CD4-positive, alpha-beta T cell (primary cell): ENCODE results near the gene DHCR7. TPM values are rescaled to one million over a fixed set of nuclear protein-coding genes. Genes with fewer than 3 reads are reported as not detected.

ENCODE experiments used
- ATAC-seq: fragments of 200-7000 bp; cut with Tn5 transposase; one replicate; pipeline ENCODE4 v1.10.0; 2022; ENCODE audit warnings: mild to moderate bottlenecking; ENCODE audit not compliant: poor library complexity
- CTCF ChIA-PET: fragments of 350-600 bp; sonication (Branson Sonifier 250); formaldehyde crosslinking; loops from one replicate; lab custom pipeline; 2021; ENCODE audit warnings: antibody characterized with exemption, inconsistent platforms; lab: Charles Lee
- POLR2A ChIA-PET: fragments of 350-600 bp; sonication (Branson Sonifier 250); formaldehyde crosslinking; loops from one replicate; lab custom pipeline; 2021; ENCODE audit warnings: antibody characterized with exemption, inconsistent platforms; lab: Charles Lee
- DNase-seq, 14 experiments: peaks; one replicate each; pipeline ENCODE4 v3.0.0-alpha.2; 2013 to 2020; ENCODE audit warnings: mixed read lengths in 2 of 14
- H3K27ac ChIP-seq, 2 donors: one replicate each; pipeline versions ENCODE4 v1.5.1 to v1.7.0; 2013; ENCODE audit warnings: low read length in 2 of 2, low read depth in 1 of 2, mild to moderate bottlenecking in 1 of 2
- H3K27me3 ChIP-seq, 2 experiments: 1 replicate in 1 of 2; 2 replicates in 1 of 2; pipeline versions ENCODE4 v1.6.1 to v1.7.0; 2013; ENCODE audit warnings: low read length in 2 of 2, control low read depth in 1 of 2, mild to moderate bottlenecking in 1 of 2, moderate library complexity in 1 of 2; ENCODE audit not compliant: insufficient read depth in 2 of 2, control insufficient read depth in 1 of 2
- H3K36me3 ChIP-seq: one replicate; pipeline ENCODE4 v1.6.1; 2013; ENCODE audit warnings: low read length, control low read depth; ENCODE audit not compliant: insufficient read depth
- H3K4me1 ChIP-seq: one replicate; pipeline ENCODE4 v1.6.1; 2013; ENCODE audit warnings: low read length, control low read depth; ENCODE audit not compliant: insufficient read depth
- H3K4me3 ChIP-seq: one replicate; pipeline ENCODE4 v1.5.1; 2013; ENCODE audit warnings: mild to moderate bottlenecking, low read length, moderate library complexity
- H3K9me3 ChIP-seq, 2 experiments: 1 replicate in 1 of 2; 2 replicates in 1 of 2; pipeline versions ENCODE4 v1.6.1 to v1.7.0; 2013; ENCODE audit warnings: low read length in 2 of 2, mild to moderate bottlenecking in 2 of 2, control low read depth in 1 of 2, moderate library complexity in 1 of 2; ENCODE audit not compliant: control insufficient read depth in 1 of 2, insufficient read depth in 1 of 2
- H3K27ac Mint-ChIP-seq: one replicate; pipeline ENCODE4 v1.8.0; 2020; ENCODE audit warnings: mixed read lengths
- H3K27me3 Mint-ChIP-seq: one replicate; pipeline ENCODE4 v1.8.0; 2021; ENCODE audit warnings: mixed read lengths
- H3K36me3 Mint-ChIP-seq: one replicate; pipeline ENCODE4 v1.8.0; 2021; ENCODE audit warnings: low read depth, mixed read lengths
- H3K4me1 Mint-ChIP-seq: one replicate; pipeline ENCODE4 v1.8.0; 2021; ENCODE audit warnings: low read depth, mixed read lengths
- H3K4me3 Mint-ChIP-seq: one replicate; pipeline ENCODE4 v1.8.0; 2020; ENCODE audit warnings: mild to moderate bottlenecking, mixed read lengths
- H3K9me3 Mint-ChIP-seq: one replicate; pipeline ENCODE4 v1.8.0; 2020; ENCODE audit warnings: mixed read lengths
- CTCF ChIP-seq: fragments of 200-600 bp; IDR thresholded peaks from one replicate; pipeline ENCODE4 v1.8.0; 2022; ENCODE audit warnings: antibody characterized with exemption, mild to moderate bottlenecking
- intact Hi-C, 2 experiments: fragments of 100-400 bp; cut with DNase I in 1 of 2; cut with micrococcal nuclease in 1 of 2; formaldehyde crosslinking; loops; one replicate each; pipeline versions ENCODE4 v1.15.1 to v1.9.0; 2023 to 2025; cut with DNase I, micrococcal nuclease
- total RNA-seq, 174 experiments: library from RNA in 2 of 174; stranded (reverse) in 2 of 174; gene quantifications; one replicate each; pipeline ENCODE4 v1.2.3 and lab custom pipeline; 2021 to 2026

The DHCR7 gene
- total RNA-seq, 2 experiments from 2014 or later = 30.2 to 30.6 TPM

GRCh38 chr11:71490731-71491390 lies 42.7 kb upstream of the DHCR7 start:
- no peak overlapping the region for H3K27ac ChIP-seq
- peaks cover 60% of the 10 kb centered on the region for H3K36me3 ChIP-seq
- Mint-ChIP-seq H3K9me3 (no peaks in the 10 kb centered on the region), H3K36me3 (peaks cover 92% of the 10 kb centered on the region), H3K4me3 (no peak overlapping the region), H3K27me3 (no peaks in the 10 kb centered on the region), H3K27ac (no peak overlapping the region), H3K4me1 (no peaks in the 10 kb centered on the region)
- H3K4me3 ChIP-seq = no peak overlapping the region
- DNase-seq (peak in 1 of 14 experiments; percentile 11), ATAC-seq (no peak)
- POLR2A ChIA-PET = no interaction called here
- TF ChIP-seq CTCF = no peak
- no peaks in the 10 kb centered on the region for H3K27me3 ChIP-seq
- intact Hi-C loops = no loop called here
- H3K4me1 ChIP-seq = no peaks in the 10 kb centered on the region
- H3K9me3 ChIP-seq = no peaks in the 10 kb centered on the region
- CTCF ChIA-PET = no interaction called here

- Mint-ChIP-seq H3K36me3 (peaks cover 92% of the 10 kb centered on the region), H3K27me3 (no peaks in the 10 kb centered on the region), H3K27ac (no peak overlapping the region), H3K4me3 (no peak overlapping the region), H3K4me1 (no peaks in the 10 kb centered on the region), H3K9me3 (no peaks in the 10 kb centered on the region)
- no peak for ATAC-seq
- intact Hi-C loops = no loop called here
- Histone ChIP-seq H3K4me3 (no peak overlapping the region), H3K4me1 (no peaks in the 10 kb centered on the region), H3K9me3 (no peaks in the 10 kb centered on the region), H3K36me3 (peaks cover 60% of the 10 kb centered on the region), H3K27ac (no peak overlapping the region), H3K27me3 (no peaks in the 10 kb centered on the region)
- ChIA-PET CTCF (interaction anchor here (0.6 kb wide), 1 partner anchor 9 kb away, joined by 4 read pairs; no protein-coding TSS in a partner anchor), POLR2A (no interaction called here)
- DNase-seq = peak in 1 of 14 experiments; percentile 17
- no peak for TF ChIP-seq CTCF
These were observed 42.0 kb upstream of the DHCR7 start for GRCh38 chr11:71490044-71490730.

GRCh38 chr11:71489311-71490043 lies 41.3 kb upstream of the DHCR7 start:
- POLR2A ChIA-PET = no interaction called here

More at GRCh38 chr11:71489311-71490043, 41.3 kb upstream of the DHCR7 start:
- H3K4me1 Mint-ChIP-seq = no peaks in the 10 kb centered on the region
- Histone ChIP-seq H3K4me1 (no peaks in the 10 kb centered on the region), H3K36me3 (peaks cover 60% of the 10 kb centered on the region), H3K27ac (no peak overlapping the region), H3K4me3 (no peak overlapping the region), H3K27me3 (no peaks in the 10 kb centered on the region), H3K9me3 (no peaks in the 10 kb centered on the region)
- CTCF ChIA-PET = interaction anchor here (0.6 kb wide), 1 partner anchor 8 kb away, joined by 4 read pairs; no protein-coding TSS in a partner anchor
- ATAC-seq = no peak
- no peak for TF ChIP-seq CTCF
- peak in 2 of 14 experiments; percentile 19 to 31 for DNase-seq
- H3K27me3 Mint-ChIP-seq = no peaks in the 10 kb centered on the region
- intact Hi-C loops = no loop called here
- no peak overlapping the region for H3K27ac Mint-ChIP-seq
- peaks cover 92% of the 10 kb centered on the region for H3K36me3 Mint-ChIP-seq
- H3K9me3 Mint-ChIP-seq = no peaks in the 10 kb centered on the region
- no peak overlapping the region for H3K4me3 Mint-ChIP-seq
